VCaP (cell line): ENCODE measurements around the gene MAP3K6.
A peak's percentile ranks its signal among the peaks of the same experiment; 100 is the strongest.
"Not testable (repeated sequence)": the region's sequence is repeated elsewhere in the genome, so short reads cannot be mapped to it uniquely, and the experiment has no call there.

ENCODE experiments used
- H3K27ac ChIP-seq: fragments of 450-650 bp; 2 replicates; pipeline ENCODE4 v1.5.1; 2017
- TF ChIP-seq, protein P1 (sequence below): fragments of 450-650 bp; conservative IDR thresholded peaks from 2 replicates; pipeline ENCODE4 v1.5.1; 2017; ENCODE audit warnings: mild to moderate bottlenecking, moderate library complexity

The MAP3K6 gene

DNA sequence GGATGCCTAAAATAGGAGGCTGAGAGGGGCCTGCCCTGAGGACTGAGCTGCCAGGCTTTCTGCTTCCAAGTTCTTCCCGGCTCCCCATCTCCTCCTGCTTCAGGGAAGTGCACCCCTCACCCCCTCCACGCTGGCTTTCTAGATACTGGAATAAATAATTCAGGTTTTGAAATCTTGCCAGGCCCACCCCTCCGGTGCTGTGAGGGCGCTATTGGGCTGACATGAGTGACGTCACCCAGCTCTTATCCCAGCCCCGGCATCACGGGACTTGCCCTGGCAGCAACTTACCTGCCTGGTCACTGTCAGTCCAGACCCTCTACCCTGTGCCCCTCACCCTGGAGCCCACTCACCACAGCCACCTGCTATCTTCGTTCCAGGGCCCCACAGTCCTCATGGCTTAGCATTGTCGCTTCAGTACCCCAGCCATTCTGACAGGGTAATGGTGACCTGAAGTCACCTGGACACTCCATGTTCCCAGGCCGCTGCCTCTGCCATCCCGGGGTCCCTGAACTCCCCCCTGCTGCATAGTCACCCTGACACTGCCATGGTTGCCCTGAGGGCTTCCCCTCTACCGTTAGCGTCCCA, 24.8 kb upstream of the MAP3K6 start:
- peak overlapping the region; percentile 23; the same call in 1 of the 2 replicates for H3K27ac ChIP-seq
- TF ChIP-seq, protein P1, sequence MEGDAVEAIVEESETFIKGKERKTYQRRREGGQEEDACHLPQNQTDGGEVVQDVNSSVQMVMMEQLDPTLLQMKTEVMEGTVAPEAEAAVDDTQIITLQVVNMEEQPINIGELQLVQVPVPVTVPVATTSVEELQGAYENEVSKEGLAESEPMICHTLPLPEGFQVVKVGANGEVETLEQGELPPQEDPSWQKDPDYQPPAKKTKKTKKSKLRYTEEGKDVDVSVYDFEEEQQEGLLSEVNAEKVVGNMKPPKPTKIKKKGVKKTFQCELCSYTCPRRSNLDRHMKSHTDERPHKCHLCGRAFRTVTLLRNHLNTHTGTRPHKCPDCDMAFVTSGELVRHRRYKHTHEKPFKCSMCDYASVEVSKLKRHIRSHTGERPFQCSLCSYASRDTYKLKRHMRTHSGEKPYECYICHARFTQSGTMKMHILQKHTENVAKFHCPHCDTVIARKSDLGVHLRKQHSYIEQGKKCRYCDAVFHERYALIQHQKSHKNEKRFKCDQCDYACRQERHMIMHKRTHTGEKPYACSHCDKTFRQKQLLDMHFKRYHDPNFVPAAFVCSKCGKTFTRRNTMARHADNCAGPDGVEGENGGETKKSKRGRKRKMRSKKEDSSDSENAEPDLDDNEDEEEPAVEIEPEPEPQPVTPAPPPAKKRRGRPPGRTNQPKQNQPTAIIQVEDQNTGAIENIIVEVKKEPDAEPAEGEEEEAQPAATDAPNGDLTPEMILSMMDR: no peak

DNA sequence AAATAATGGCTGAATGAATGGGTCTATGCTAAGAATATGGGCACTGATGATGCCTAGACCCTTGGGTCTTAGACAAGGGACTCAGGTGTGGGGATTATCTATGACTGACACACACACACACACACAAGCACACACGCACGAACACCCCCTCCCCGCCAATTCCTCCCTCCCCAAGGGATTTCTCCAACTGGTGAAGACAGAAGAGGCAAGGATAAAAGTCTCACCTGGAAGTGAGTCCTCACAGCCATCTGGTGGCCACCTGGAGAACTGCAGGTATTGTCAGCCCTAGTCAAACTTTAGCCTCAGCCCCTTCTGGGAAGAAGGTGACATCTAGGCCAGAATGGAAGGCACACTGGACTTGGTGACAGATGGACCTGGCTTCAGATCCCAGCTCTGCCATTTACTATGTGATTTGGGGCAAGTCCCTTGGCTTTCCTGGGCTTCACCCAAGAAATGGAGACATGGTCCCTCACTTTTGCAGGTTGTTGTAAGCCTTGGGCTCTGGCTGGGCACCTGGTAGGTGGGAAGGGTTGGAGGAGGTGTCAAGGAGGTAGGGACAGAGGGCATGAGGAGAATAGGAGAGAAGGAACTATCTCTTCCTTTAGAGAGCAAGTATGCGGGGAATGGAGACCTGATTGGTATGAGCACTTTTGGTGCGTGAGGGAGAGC, 21.7 kb upstream of the MAP3K6 start:
- no peak overlapping the region for H3K27ac ChIP-seq
- TF ChIP-seq, protein P1: peak; percentile 90

DNA sequence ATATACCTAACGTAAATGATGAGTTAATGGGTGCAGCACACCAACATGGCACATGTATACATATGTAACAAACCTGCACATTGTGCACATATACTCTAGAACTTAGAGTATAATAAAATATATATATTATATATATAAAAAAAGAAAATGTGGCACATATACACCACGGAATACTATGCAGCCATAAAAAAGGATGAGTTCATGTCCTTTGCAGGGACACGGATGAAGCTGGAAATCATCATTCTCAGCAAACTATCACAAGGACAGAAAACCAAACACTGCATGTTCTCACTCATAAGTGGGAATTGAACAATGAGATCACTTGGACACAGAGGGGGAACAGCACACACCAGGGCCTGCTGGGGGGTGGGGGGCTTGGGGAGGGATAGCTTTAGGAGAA, 18.0 kb upstream of the MAP3K6 start:
- not testable (repeated sequence) for H3K27ac ChIP-seq

DNA sequence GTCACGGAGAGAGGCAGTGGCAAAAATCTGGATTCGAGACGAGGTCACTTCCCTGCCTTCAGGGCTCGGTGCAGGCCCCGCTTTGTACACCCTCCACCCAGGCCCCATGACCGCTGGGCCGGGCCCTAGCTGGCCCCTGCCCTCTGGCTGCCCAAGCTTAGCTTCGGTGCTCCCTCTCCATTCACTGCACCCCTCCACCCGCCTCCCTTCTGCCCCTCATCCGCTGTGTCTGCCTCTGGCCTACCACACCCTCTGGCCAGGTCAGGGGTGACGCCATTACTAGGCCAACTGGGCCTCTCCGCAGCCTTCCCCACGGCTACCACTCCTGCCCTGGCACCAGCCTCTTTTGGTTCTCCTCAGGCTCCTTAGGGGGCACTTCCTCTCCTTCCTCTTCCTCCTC, 16.9 kb upstream of the MAP3K6 start:
- TF ChIP-seq, protein P1: no peak
- H3K27ac ChIP-seq: no peak overlapping the region

DNA sequence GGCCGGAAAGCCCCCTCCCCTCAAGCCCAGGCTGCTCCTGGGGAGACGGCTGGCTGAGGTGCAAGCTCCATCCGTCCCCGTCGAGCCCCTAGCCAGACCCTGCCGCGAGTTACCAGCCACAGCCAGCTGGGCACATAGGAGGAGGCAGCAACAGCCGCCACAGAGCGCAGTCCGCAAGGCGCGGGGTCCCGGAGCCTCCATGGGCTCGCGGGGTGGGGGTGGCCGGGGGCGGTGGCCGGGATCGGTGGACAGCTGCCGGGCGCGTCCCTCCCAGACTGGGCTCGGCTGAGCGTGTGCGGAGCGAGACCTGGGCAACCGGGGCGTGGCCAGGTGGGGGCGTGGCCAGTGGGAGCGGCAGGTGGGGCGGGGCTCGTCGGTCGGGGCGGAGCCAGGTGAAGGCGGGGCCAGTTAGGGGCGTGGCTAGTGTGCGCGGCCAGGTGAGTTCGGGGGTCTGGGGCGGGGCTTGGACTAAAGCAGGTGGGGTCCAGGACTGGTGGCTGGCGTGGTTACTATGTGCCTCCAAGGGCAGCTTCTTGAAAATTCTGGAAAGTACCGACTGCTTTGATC, 16.4 kb upstream of the MAP3K6 start, which contains the start of gene CD164L2:
Gene CD164L2 (minus strand): TSS at position 295 of the 567 bp plus-strand sequence. CDS start 94 bp downstream, at position 201.
- H3K27ac ChIP-seq: peak within 1 kb of the TSS; percentile 35; the same call in 1 of the 2 replicates

DNA sequence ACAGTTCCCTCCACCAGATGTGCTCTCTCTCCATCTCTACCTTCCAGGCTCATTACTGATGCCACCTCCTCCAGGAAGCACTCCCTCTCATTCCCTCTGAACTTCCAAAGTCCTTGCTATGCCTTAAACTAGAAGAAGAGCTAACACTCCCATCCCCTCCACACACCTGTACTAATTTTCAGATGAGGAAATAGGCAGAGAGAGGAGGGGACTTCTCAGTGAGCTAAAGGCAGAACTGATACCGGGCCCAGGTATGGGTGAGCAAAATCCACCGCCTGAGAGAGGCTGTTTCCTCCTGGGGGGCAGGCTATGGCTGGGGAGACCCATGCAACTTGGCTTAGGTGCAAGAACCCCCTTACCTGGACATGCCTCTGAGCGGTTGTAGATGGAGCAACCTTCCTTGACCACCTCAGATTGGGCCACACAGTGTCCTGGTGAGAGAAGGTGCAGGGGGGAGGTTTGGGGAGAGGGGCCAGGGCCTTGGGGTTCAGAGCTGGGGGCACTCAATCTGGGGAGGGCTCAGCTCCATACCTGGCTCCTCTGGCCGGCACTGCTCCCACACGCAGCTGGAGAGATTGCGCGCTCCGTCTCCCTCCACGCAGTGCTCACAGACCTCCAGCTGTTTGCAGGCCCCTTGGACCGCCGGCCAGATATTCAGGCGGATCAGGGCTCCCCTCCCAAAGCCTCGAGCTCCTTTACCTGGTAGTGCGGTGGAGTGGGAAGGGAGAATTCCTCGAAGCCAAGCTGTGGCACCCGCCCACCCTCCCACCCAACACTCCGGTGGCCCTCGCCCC, 15.4 kb upstream of the MAP3K6 start:
- TF ChIP-seq, protein P1: no peak
- H3K27ac ChIP-seq: no peak overlapping the region

More for the DNA sequence above, 16.4 kb upstream of the MAP3K6 start, which contains the start of gene CD164L2:
- TF ChIP-seq, protein P1: no peak

DNA sequence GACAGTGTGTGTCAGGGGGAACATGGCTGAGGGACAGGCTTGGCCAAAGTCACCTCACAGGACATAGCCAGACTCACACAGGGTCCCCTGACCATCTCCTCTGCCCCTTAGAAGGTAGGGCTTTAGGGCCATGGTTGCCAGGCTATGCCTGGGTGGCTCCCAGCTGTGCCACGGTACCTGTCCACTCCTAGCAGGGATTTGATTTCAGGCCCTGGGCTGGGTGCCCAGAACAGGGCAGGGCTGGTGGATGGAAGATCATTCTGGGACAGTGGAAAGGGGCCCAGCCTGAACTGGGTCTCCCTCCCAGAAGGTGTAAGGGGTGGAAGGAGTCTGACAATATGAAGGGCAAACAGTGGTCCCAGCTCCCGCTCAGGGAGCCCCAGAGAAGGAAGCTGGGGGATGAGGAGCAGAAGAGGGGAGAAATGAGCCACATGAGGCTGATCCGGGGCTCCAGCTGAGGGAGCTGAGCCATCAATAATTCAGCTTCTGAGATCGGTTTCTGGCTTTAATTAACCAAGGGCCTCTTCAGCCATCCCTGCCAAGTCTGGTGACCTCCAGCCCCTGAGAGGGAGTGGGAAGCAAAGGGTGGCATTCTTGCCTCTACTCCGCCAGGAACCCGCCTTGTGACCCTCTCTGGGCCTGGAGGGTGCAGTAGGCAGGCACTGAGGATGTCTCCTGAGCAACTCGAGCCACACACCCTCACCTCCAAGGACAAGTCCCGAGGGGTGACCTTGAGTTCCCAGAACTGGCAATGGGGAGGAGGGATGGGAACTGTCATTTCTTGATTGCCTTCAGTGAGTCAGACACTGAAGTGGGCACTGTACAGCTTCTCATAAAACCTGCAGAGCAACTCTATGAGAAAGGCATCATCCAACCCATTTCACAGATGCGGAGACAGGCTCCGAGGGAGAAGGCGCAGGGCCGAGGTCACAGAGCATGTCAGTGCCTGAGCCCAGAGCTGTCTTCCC, 14.3 kb upstream of the MAP3K6 start:
- TF ChIP-seq, protein P1: no peak
- no peak overlapping the region for H3K27ac ChIP-seq
